Caco-2 (cell line): ENCODE data around the gene ZMYND8. TPM values are rescaled to one million over a fixed set of nuclear protein-coding genes. Genes with fewer than 3 reads are reported as not detected.

ENCODE experiments used
- BruUV-seq: library from RNA; stranded (reverse); fragments of 400-500 nt; replicated peaks from 2 replicates; lab custom pipeline; 2021; lab: Mats Ljungman, UMichigan
- CTCF ChIA-PET: fragments of 300-600 bp; sonication (Branson Sonifier 250); formaldehyde crosslinking; loops from one replicate; lab custom pipeline; 2022; ENCODE audit warnings: antibody characterized with exemption; lab: Charles Lee
- POLR2A ChIA-PET: fragments of 300-600 bp; sonication (Branson Sonifier 250); formaldehyde crosslinking; loops from one replicate; lab custom pipeline; 2022; ENCODE audit warnings: antibody characterized with exemption; lab: Charles Lee
- DNase-seq, 2 experiments: peaks; one replicate each; pipeline versions ENCODE4 v3.0.0 to v3.0.0-alpha.2; 2020 to 2022
- H3K27me3 ChIP-seq: replicated peaks from 2 replicates; pipeline ENCODE4 v1.6.0; 2011; ENCODE audit warnings: low read length; ENCODE audit not compliant: control insufficient read depth, insufficient read depth
- H3K36me3 ChIP-seq: 2 replicates; pipeline ENCODE4 v1.5.1; 2011; ENCODE audit warnings: low read length; ENCODE audit not compliant: control insufficient read depth, insufficient read depth
- H3K4me1 ChIP-seq: fragments of 250-450 bp; sonication (Bioruptor Pico); 2 replicates; pipeline ENCODE4 v1.5.1; 2020; ENCODE audit warnings: mild to moderate bottlenecking
- H3K4me3 ChIP-seq: 2 replicates; pipeline ENCODE4 v1.5.1; 2011; ENCODE audit warnings: low read depth, mild to moderate bottlenecking, control low read depth, low read length
- H3K9me3 ChIP-seq: fragments of 250-450 bp; sonication (Bioruptor Pico); 2 replicates; pipeline ENCODE4 v1.5.1; 2020; ENCODE audit warnings: mild to moderate bottlenecking, moderate library complexity
- H3K27ac Mint-ChIP-seq: one replicate; pipeline ENCODE4 v1.8.0; 2022; ENCODE audit warnings: mixed read lengths; ENCODE audit not compliant: unreplicated experiment
- H3K27me3 Mint-ChIP-seq: one replicate; pipeline ENCODE4 v1.8.0; 2022; ENCODE audit warnings: mixed read lengths; ENCODE audit not compliant: insufficient read depth, unreplicated experiment
- H3K36me3 Mint-ChIP-seq: one replicate; pipeline ENCODE4 v1.8.0; 2022; ENCODE audit warnings: mild to moderate bottlenecking, mixed read lengths; ENCODE audit not compliant: insufficient read depth, unreplicated experiment
- H3K4me1 Mint-ChIP-seq: one replicate; pipeline ENCODE4 v1.8.0; 2022; ENCODE audit warnings: low read depth, mixed read lengths; ENCODE audit not compliant: unreplicated experiment
- H3K4me3 Mint-ChIP-seq: one replicate; pipeline ENCODE4 v1.8.0; 2022; ENCODE audit warnings: mild to moderate bottlenecking, moderate library complexity, mixed read lengths; ENCODE audit not compliant: unreplicated experiment
- H3K9me3 Mint-ChIP-seq: one replicate; pipeline ENCODE4 v1.8.0; 2022; ENCODE audit warnings: mixed read lengths; ENCODE audit not compliant: unreplicated experiment
- intact Hi-C: fragments of 100-400 bp; cut with micrococcal nuclease; formaldehyde crosslinking; loops from one replicate; pipeline ENCODE4 v1.10.0; 2022; ENCODE audit not compliant: unreplicated experiment
- total RNA-seq: library from RNA; stranded (reverse); gene quantifications from 2 replicates; pipeline ENCODE4 v1.2.3, GENCODE V29; 2022
- TF ChIP-seq, protein P1 (sequence below), 2 experiments: fragments of 200-600 bp in 1 of 2; IDR thresholded peaks; 1 replicate in 1 of 2; 2 replicates in 1 of 2; pipeline versions ENCODE4 v1.5.1 to v1.8.0; 2011 to 2022; ENCODE audit warnings: antibody characterized with exemption in 1 of 2, control low read depth in 1 of 2, inconsistent platforms in 1 of 2, low read depth in 1 of 2, low read length in 1 of 2, mild to moderate bottlenecking in 1 of 2, moderate library complexity in 1 of 2; ENCODE audit not compliant: insufficient read depth in 1 of 2, severe bottlenecking in 1 of 2, unreplicated experiment in 1 of 2

ZMYND8 gene
- total RNA-seq, 1 experiment from 2014 or later: 194 TPM

DNA sequence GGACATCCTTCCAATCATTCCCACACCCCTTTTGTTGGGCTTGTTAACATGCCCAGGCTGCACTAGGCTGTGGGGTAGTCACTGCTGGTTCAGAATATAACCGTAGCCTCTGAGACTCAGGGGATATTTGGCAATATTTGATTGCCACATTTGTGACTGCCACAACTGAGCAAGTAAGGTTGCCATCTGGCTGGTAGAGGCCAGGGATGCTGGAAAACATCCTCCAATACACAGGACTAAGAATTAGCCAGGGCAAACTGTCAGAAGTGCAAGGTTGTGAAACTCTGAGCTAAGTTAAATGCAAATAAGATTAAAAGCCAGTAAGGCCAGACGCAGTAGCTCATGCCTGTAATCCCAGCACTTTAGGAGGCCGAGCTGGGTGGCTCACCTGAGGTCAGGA is 112.0 kb downstream of the ZMYND8 start:
- POLR2A ChIA-PET: no interaction called here
- no peaks in the 10 kb centered on the region for H3K4me1 ChIP-seq
- Mint-ChIP-seq H3K36me3 (peaks cover 100% of the 10 kb centered on the region), H3K9me3 (no peaks in the 10 kb centered on the region), H3K4me1 (no peaks in the 10 kb centered on the region), H3K4me3 (no peak overlapping the region), H3K27ac (no peak overlapping the region), H3K27me3 (no peaks in the 10 kb centered on the region)
- BruUV-seq: no TSS peak
- H3K9me3 ChIP-seq: no peaks in the 10 kb centered on the region
- no peak for DNase-seq
- CTCF ChIA-PET: interaction anchor here (1.7 kb wide), 1 partner anchor 140 kb away, joined by 7 read pairs; no protein-coding TSS in a partner anchor
- H3K27me3 ChIP-seq: no peaks in the 10 kb centered on the region
- H3K4me3 ChIP-seq: no peak overlapping the region
- TF ChIP-seq, protein P1, sequence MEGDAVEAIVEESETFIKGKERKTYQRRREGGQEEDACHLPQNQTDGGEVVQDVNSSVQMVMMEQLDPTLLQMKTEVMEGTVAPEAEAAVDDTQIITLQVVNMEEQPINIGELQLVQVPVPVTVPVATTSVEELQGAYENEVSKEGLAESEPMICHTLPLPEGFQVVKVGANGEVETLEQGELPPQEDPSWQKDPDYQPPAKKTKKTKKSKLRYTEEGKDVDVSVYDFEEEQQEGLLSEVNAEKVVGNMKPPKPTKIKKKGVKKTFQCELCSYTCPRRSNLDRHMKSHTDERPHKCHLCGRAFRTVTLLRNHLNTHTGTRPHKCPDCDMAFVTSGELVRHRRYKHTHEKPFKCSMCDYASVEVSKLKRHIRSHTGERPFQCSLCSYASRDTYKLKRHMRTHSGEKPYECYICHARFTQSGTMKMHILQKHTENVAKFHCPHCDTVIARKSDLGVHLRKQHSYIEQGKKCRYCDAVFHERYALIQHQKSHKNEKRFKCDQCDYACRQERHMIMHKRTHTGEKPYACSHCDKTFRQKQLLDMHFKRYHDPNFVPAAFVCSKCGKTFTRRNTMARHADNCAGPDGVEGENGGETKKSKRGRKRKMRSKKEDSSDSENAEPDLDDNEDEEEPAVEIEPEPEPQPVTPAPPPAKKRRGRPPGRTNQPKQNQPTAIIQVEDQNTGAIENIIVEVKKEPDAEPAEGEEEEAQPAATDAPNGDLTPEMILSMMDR (IDR thresholded peaks at IDR 0.05; ENCODE audit: insufficient read depth in 1 of 2, low read depth in 1 of 2, low read length in 1 of 2, severe bottlenecking in 1 of 2, unreplicated experiment in 1 of 2): no peak
- peaks cover 30% of the 10 kb centered on the region for H3K36me3 ChIP-seq
- intact Hi-C loops: no loop called here

DNA sequence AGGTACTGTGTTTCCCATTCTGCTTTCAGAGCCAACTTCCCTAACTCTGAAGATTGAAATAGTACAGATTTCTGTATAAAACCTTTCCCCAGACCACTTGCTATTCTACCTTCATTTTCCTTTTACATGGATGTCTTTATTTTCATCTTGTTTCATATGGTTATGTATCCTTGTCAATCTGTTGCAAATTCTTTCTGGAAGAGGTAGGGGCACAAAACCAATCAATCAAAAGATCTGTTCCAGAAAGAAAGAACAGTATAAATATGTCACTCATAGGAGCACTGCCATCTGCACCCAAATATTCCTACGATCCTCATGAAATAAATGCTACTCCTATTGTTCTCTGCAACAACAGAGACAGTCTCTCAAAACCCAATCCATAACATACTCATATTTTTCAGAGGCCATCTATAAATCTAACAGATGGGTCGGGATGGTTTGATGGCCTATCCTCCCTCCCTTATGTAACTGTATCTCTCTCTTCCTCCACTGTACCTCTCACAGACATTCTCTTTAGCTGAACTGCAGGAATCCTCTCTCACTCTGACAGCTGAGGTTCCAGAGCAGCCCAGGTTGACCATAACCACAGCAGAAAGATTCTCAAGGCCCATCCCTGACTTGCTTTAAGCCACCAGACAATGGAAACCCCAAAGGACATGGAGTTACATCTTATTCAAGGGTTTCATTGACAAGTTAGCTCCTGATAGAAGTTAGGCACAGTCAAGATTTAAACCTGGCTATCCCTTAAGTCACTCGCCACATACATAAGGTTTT is 112.8 kb downstream of the ZMYND8 start:
- CTCF ChIA-PET: interaction anchor here (1.3 kb wide), 1 partner anchor 140 kb away, joined by 9 read pairs; no protein-coding TSS in a partner anchor

DNA sequence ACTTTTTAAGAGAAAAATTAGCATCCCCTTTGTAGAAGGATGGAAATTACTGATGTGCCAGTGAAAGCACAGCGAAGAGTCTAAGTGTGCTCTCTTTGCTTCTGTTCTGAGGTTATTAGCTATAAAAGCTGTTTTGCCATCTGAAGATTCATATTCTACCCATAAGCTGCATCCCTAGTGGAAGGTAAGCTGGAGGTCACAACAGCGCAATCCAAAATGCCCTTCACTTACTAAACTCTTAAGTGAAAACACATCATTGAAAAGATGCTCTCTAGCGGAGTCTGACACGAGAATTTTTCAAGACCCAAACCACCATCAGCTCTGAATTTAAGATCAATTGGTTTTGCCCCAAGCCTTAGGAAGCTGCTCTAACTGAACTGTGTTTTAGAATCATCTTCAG is 113.5 kb downstream of the ZMYND8 start:
- H3K36me3 ChIP-seq: peaks cover 20% of the 10 kb centered on the region
- Mint-ChIP-seq H3K4me1 (no peaks in the 10 kb centered on the region), H3K27me3 (no peaks in the 10 kb centered on the region), H3K36me3 (peaks cover 100% of the 10 kb centered on the region), H3K4me3 (no peak overlapping the region), H3K27ac (no peak overlapping the region), H3K9me3 (no peaks in the 10 kb centered on the region)
- DNase-seq: no peak
- BruUV-seq: no TSS peak
- no peak overlapping the region for H3K4me3 ChIP-seq
- TF ChIP-seq, protein P1 (IDR thresholded peaks at IDR 0.05; ENCODE audit: insufficient read depth in 1 of 2, low read depth in 1 of 2, low read length in 1 of 2, severe bottlenecking in 1 of 2, unreplicated experiment in 1 of 2): no peak
- intact Hi-C loops: no loop called here
- no peaks in the 10 kb centered on the region for H3K27me3 ChIP-seq
- no peaks in the 10 kb centered on the region for H3K9me3 ChIP-seq
- no peaks in the 10 kb centered on the region for H3K4me1 ChIP-seq
- ChIA-PET POLR2A (no interaction called here), CTCF (interaction anchor here (1.3 kb wide), 1 partner anchor 141 kb away, joined by 9 read pairs; no protein-coding TSS in a partner anchor)

More for the DNA sequence above, 112.8 kb downstream of the ZMYND8 start:
- no peaks in the 10 kb centered on the region for H3K9me3 ChIP-seq
- H3K4me3 ChIP-seq: no peak overlapping the region
- POLR2A ChIA-PET: no interaction called here
- TF ChIP-seq, protein P1 (IDR thresholded peaks at IDR 0.05; ENCODE audit: insufficient read depth in 1 of 2, low read depth in 1 of 2, low read length in 1 of 2, severe bottlenecking in 1 of 2, unreplicated experiment in 1 of 2): no peak
- H3K27me3 ChIP-seq: no peaks in the 10 kb centered on the region
- Mint-ChIP-seq H3K4me3 (no peak overlapping the region), H3K27me3 (no peaks in the 10 kb centered on the region), H3K27ac (no peak overlapping the region), H3K36me3 (peaks cover 100% of the 10 kb centered on the region), H3K4me1 (no peaks in the 10 kb centered on the region), H3K9me3 (no peaks in the 10 kb centered on the region)
- intact Hi-C loops: no loop called here
- no peaks in the 10 kb centered on the region for H3K4me1 ChIP-seq
- H3K36me3 ChIP-seq: peaks cover 26% of the 10 kb centered on the region
- no TSS peak for BruUV-seq
- DNase-seq: no peak
